Stimulated activated CD4-positive, alpha-beta T cell treated with anti-CD3 and anti-CD28 coated beads, Interleukin-2, amount 100 ng/mL, for 24 hours (primary cell): ENCODE measurements around the gene GAS2L2.
"Not testable (repeated sequence)": the region's sequence is repeated elsewhere in the genome, so short reads cannot be mapped to it uniquely, and the experiment has no call there.

ENCODE experiments used
- DNase-seq, 2 donors: peaks; one replicate each; pipeline ENCODE4 v3.0.0-alpha.2; 2020

Gene GAS2L2

GRCh38 chr17:35769895-35770486 lies 17.0 kb upstream of the GAS2L2 start:
- DNase-seq: no peak

- DNase-seq: no peak
Measured at GRCh38 chr17:35768797-35769196, 15.8 kb upstream of the GAS2L2 start.

GRCh38 chr17:35766903-35767510 lies 14.0 kb upstream of the GAS2L2 start:
- DNase-seq: peak; percentile 37 to 38

GRCh38 chr17:35766489-35766877 lies 13.4 kb upstream of the GAS2L2 start:
- DNase-seq: no peak

GRCh38 chr17:35765756-35766488 lies 12.9 kb upstream of the GAS2L2 start:
- DNase-seq: no peak

- DNase-seq: no peak
Measured at GRCh38 chr17:35765086-35765710, 12.2 kb upstream of the GAS2L2 start.

GRCh38 chr17:35764123-35764991 lies 11.3 kb upstream of the GAS2L2 start:
- DNase-seq: peak; percentile 87 to 94

- no peak for DNase-seq
Measured at GRCh38 chr17:35763767-35764122, 10.7 kb upstream of the GAS2L2 start.

GRCh38 chr17:35761601-35762000 lies 8.6 kb upstream of the GAS2L2 start:
- no peak for DNase-seq

GRCh38 chr17:35760587-35760986 lies 7.5 kb upstream of the GAS2L2 start, which contains the start of gene C17orf50:
Gene C17orf50, plus strand, starts transcription at chr17:35760887. Its CDS starts 55 bp downstream, at chr17:35760942.
- no peak for DNase-seq

GRCh38 chr17:35757243-35757642 lies 4.2 kb upstream of the GAS2L2 start:
- no peak for DNase-seq

GRCh38 chr17:35752471-35752870 lies 568 bp downstream of the GAS2L2 start:
- no peak for DNase-seq

- not testable (repeated sequence) for DNase-seq
Measured at GRCh38 chr17:35751541-35751940, 1.5 kb downstream of the GAS2L2 start.

- DNase-seq: no peak
Measured at GRCh38 chr17:35750526-35751395, 2.3 kb downstream of the GAS2L2 start.

GRCh38 chr17:35749560-35750412 lies 3.3 kb downstream of the GAS2L2 start:
- no peak for DNase-seq

GRCh38 chr17:35748979-35749378 lies 4.1 kb downstream of the GAS2L2 start:
- DNase-seq: no peak

- DNase-seq: no peak
Measured at GRCh38 chr17:35748341-35748841, 4.6 kb downstream of the GAS2L2 start.

GRCh38 chr17:35747540-35748017 lies 5.5 kb downstream of the GAS2L2 start:
- peak; percentile 85 to 86 for DNase-seq

- DNase-seq: no peak
Measured at GRCh38 chr17:35745749-35746320, 7.2 kb downstream of the GAS2L2 start.

GRCh38 chr17:35745246-35745645 lies 7.8 kb downstream of the GAS2L2 start:
- DNase-seq: no peak
